H1 (cell line): Measurements from ENCODE around the gene BATF3.

Experiments
- EP300 ChIP-seq, 2 experiments: IDR thresholded peaks; 1 replicate in 1 of 2; 2 replicates in 1 of 2; pipeline ENCODE4 v1.6.1; 2011 to 2012; ENCODE audit warnings: low read depth in 2 of 2, low read length in 2 of 2, mild to moderate bottlenecking in 2 of 2, borderline replicate concordance in 1 of 2, inconsistent platforms in 1 of 2, moderate library complexity in 1 of 2
- YY1 ChIP-seq: IDR thresholded peaks from 2 replicates; pipeline ENCODE4 v1.6.1; 2011; ENCODE audit warnings: low read depth, mild to moderate bottlenecking, low read length
- TF ChIP-seq, protein P1 (sequence below), 3 experiments: IDR thresholded peaks; 1 replicate in 2 of 3; 2 replicates in 1 of 3; pipeline versions ENCODE4 v1.5.1 to v1.6.1; 2011; ENCODE audit warnings: low read length in 3 of 3, mild to moderate bottlenecking in 3 of 3, inconsistent platforms in 2 of 3, low read depth in 1 of 3, moderate library complexity in 1 of 3; ENCODE audit not compliant: insufficient read depth in 1 of 3; ENCODE audit errors: control extremely low read depth in 1 of 3

DNA sequence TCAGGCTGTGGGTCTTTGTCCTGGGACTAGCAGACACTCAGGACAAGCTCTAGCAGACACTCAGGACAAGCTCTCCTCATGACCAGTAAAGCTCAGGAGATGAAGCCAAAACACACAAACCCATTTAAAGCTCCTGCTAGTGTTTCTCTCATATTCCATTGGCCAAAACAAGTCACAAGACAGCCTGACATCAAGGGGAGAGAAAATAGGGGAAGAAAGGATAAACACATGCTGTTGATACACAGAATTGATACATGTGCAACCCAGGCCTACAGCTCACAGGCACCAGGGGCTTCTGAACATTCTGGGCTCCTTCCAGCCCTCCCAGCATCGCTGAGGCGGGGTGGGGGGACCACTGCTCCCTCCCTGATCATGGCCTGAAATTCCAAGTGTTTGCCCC lies 55.8 kb downstream of the BATF3 start:
- TF ChIP-seq YY1 (no peak), EP300 (IDR thresholded peaks at IDR 0.05; ENCODE audit: borderline replicate concordance in 1 of 2, low read depth in 2 of 2, low read length in 2 of 2) (no peak)
- TF ChIP-seq, protein P1, sequence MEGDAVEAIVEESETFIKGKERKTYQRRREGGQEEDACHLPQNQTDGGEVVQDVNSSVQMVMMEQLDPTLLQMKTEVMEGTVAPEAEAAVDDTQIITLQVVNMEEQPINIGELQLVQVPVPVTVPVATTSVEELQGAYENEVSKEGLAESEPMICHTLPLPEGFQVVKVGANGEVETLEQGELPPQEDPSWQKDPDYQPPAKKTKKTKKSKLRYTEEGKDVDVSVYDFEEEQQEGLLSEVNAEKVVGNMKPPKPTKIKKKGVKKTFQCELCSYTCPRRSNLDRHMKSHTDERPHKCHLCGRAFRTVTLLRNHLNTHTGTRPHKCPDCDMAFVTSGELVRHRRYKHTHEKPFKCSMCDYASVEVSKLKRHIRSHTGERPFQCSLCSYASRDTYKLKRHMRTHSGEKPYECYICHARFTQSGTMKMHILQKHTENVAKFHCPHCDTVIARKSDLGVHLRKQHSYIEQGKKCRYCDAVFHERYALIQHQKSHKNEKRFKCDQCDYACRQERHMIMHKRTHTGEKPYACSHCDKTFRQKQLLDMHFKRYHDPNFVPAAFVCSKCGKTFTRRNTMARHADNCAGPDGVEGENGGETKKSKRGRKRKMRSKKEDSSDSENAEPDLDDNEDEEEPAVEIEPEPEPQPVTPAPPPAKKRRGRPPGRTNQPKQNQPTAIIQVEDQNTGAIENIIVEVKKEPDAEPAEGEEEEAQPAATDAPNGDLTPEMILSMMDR (IDR thresholded peaks at IDR 0.05; ENCODE audit: control extremely low read depth in 1 of 3, insufficient read depth in 1 of 3, low read depth in 1 of 3, low read length in 3 of 3), result no peak
